HG03565 (cell line): ENCODE results near the gene CINP.
"Not testable (repeated sequence)": the region's sequence is repeated elsewhere in the genome, so short reads cannot be mapped to it uniquely, and the experiment has no call there.

Source experiments
- ATAC-seq: cut with Tn5 transposase; IDR thresholded peaks from one replicate; pipeline ENCODE4 v1.9.1; 2021; ENCODE audit warnings: mild to moderate bottlenecking, moderate library complexity; ENCODE audit not compliant: unreplicated experiment

CINP gene

DNA sequence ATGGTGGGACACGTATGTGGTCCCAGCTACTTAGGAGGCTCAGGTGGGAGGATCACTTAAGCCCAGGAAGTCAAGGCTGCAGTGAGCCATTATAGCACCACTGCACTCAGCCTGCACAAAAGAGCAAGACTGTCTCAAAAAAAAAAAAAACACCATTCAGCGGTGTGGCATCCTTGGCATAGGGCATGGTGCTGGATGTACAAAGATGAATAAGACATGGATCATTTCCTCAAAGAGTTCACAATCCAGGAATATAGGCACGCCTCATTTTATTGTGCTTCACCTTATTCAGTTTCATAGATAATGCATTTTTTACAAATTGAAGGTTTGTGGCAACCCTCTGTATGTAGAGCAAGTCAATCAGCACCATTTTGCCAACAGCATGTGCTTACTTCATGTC, 6.4 kb downstream of the CINP start:
- no peak for ATAC-seq

DNA sequence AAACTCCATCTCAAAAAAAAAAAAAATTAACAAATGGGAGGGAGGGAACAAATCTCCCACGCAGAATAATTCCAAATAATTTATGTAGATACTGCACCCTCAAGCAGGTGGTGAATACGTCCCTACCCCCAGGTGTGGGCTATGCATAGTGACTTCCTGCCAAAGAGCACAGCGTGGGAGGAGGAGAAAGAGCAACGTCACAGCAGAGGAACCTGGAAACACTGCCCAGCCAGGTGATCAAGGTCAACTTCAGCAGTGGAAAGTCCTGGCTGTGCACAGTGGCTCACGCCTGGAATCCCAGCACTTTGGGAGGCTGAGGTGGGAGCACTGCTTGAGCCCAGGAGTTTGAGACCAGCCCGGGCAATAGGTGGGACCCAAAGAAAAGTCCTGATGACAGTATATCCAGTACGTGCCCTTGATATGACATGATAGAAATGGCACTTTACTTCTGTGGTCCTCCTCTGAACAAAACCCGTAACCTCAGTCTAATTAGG, 9.5 kb downstream of the CINP start:
- no peak for ATAC-seq

DNA sequence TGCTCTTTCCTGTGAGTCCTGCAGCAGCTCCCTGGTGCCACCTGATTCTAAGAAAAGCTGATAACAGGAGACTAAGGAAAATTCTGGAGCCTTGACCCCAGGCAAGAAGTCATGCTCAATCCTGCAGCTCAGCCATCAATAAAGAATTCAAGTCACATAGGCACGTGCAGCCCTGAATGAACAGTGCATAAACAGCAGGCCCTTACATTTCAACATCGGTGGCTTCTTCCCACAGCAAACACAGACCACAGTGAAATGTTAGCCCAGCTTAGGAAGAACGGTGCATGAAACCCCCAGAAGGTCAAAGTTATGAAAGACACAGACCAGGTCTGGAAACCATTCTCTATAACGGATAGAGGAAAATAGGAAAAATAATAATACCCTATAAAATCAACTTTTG, 10.5 kb downstream of the CINP start:
- no peak for ATAC-seq

DNA sequence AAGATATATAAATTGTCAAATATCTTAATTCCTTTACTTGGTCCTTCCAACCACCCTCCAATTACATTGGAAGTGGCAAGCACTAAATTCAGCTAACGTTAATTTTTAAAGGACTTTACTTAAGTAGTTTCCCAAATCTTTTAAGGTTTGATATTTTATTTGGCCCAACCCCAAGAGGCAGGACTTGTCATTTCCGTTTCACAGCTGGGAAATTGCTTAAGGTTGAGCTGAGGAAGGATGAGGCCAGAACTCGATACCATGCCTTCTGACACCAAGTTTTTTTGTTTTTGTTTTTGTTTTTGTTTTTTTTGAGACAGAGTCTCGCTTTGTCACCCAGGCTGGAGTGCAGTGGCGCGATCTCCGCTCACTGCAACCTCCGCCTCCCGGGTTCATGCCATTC, 11.1 kb downstream of the CINP start:
- not testable (repeated sequence) for ATAC-seq

DNA sequence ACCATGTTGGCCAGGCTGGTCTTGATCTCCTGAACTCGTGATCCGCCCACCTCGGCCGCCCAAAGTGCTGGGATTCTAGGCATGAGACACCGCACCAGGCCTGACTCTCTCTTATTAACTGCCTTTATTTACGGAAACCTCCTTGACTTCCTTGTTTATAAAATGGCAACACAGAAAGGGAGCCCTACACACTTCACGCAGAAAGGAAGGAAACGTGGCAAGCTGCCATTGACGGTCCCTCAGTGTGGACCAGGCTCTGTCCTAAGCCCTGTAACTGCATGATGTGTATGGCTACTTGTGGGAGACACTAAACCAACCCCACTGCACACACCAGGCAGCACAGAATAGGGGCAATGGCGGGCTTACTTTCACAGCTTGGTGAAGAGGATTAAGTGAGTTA, 11.7 kb downstream of the CINP start:
- no peak for ATAC-seq

DNA sequence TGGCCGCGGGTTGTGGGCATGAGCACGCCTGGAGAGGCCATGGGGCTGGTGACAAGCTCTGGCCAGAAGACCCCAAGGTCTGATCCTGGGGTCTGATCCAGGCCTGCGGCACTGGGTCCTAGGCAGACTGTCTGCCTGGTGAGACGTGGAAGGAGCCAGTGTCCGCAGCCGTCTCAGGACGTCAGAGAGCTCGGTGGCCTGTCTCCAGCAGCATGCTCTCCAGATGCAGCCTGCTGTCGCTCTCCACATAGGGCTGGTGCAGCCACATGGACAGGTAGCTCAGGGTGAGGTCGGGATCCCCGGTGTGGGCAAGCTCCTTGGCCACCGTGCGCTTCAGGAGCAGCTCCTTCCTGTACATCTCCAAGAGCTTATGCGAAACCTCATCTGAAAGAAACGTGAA, 14.3 kb downstream of the CINP start:
- no peak for ATAC-seq

DNA sequence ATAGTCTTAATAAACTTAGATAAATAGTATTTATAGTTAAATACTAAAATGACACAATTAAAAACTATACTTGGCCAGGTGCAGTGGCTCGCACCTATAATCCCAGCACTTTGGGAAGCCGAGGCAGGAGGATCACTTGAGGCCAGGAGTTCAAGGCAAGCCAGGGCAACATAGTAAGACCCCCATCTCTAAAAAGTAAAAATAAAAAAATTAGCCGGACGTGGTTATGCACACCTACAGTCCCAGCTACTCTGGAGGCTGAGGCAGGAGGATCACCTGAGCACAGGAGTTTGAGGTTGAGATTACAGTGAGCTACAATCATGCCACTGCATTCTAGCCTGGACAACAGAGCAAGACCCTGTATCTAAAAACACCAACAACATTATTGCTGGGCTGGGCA, 16.0 kb downstream of the CINP start:
- ATAC-seq: no peak

GRCh38 chr14:102345232-102345631, 17.5 kb downstream of the CINP start:
- ATAC-seq: no peak

- ATAC-seq: no peak
These were observed 18.2 kb downstream of the CINP start for GRCh38 chr14:102344485-102344884.

GRCh38 chr14:102344084-102344483, 18.6 kb downstream of the CINP start:
- ATAC-seq: no peak

- no peak for ATAC-seq
These were observed 20.5 kb downstream of the CINP start for GRCh38 chr14:102342238-102342637.

- no peak for ATAC-seq
These were observed 21.1 kb downstream of the CINP start for GRCh38 chr14:102341566-102341965.

DNA sequence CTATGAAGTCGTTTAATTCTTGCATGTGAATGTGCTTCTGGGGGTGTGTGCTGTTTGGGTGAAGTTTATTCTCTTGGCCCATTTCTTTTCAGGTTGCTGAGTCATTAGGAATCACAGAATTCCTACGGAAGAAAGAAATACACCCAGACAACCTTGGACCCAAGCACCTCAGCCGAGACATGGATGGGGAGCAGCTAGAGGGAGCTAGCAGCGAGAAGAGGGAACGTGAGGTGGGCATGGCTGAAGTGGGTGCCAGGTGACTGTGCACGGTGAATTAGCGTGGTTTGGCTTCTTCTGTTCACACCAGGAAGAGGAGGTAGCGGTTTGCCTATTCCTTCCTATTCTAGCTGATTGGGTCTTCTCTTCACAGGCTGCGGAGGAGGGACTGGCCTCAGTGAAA, 24.0 kb downstream of the CINP start:
- ATAC-seq: no peak

DNA sequence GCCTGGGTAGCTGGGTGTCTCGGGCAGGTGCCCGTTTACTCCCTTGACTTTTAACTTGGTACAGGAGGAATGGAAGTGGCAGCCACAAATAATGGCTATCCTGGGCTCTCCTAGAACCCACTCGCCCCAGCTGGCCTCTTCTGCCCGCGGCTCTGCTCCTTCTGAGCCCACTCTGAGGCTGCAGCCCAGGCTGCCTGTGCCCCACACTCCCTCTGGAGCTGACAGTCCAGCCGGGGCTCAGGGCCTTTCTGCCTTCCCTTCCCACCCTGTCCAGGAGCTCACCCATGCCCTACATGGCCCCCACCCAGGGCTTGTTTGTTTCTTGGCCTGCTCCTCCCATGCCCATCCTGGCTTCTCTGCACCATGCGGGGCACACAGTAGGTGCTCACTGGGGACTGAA, 27.5 kb downstream of the CINP start:
- no peak for ATAC-seq

- ATAC-seq: no peak
These were observed 28.6 kb downstream of the CINP start for GRCh38 chr14:102333795-102334705.

DNA sequence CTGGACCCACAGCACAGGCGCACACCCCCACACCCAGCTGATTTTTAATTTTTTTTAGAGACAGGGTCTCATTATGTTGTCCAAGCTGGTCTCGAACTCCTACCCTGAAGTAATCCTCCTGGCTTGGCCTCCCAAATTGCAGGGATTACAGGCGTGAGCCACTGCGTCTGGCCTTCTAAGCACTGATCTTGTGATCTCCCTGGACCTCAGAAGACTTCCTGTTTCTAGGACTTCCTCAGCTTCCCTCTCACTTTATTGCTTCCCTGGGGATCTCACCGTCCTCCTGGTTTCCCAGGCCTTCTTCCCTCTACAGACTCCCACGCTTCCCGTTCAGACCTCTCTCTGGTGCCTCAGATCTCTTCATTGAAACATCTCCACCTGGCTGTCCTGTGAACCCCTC, 29.3 kb downstream of the CINP start:
- no peak for ATAC-seq

DNA sequence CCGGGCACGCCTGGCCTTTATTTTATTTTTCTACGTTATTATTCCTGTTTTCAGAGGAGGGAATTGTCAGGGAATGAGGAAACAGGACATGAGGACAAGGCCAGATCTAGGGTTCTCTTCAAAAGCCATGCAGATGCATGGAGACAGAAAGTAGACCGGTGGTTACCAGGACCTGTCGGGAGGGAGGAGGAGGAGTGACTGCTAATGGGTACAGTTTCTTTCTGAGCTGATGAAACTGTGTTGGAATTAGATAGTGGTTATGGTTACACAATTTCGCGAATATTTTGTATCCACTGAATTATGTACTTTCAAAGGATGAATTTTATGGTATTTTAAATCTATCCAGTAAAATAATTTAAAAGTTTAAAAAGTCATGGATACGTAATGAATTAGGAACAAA, 31.9 kb downstream of the CINP start:
- no peak for ATAC-seq

DNA sequence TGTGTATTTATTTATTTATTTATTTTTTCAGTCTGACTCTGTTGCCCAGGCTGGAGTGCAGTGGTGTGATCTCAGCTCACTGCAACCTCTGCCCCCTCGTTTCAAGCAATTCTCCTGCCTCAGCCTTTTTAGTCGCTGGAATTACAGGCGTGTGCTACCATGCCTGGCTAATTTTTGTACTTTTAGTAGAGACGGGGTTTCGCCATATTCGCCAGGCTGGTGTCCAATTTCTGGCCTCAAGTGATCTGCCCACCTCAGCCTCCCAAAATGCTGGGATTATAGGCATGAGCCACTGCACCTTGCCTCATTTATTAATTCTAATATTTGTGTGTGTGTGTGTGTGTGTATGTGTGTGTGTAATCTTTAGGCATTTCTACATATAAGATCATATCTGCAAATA, 33.3 kb downstream of the CINP start:
- not testable (repeated sequence) for ATAC-seq

DNA sequence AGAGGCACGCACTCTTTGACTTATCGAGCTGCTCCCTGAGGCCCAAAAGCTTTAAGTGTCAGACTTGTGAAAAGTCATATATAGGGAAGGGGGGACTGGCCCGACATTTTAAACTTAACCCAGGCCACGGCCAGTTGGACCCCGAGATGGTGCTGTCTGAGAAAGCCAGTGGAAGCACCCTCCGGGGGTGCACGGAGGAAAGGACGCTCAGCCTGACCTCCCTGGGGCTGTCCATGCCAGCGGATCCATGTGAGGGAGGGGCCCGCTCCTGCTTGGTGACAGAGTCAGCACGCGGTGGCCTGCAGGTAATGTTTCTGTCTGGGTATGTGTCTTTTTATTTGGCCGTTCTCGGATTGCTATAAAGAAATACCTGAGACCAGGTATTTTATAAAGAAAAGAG, 36.1 kb downstream of the CINP start:
- no peak for ATAC-seq

- ATAC-seq: no peak
These were observed 36.8 kb downstream of the CINP start for GRCh38 chr14:102325791-102326345.

GRCh38 chr14:102323102-102323501, 39.6 kb downstream of the CINP start:
- no peak for ATAC-seq
